ENCODE results near the gene TMEM107.

TMEM107 gene

GRCh38 chr17:8222630-8223355, 46.6 kb upstream of the TMEM107 start (continued):
- peak; percentile 93 for TF ChIP-seq SP3 (tag by site-specific recombination; IDR thresholded peaks at IDR 0.05)
- no peak for TF ChIP-seq ZNF175 (tag by site-specific recombination; IDR thresholded peaks at IDR 0.05)
- TF ChIP-seq ZNF112 (tag by site-specific recombination; IDR thresholded peaks at IDR 0.05), result no peak
- TF ChIP-seq EGR2 (tag by site-specific recombination; IDR thresholded peaks at IDR 0.05; ENCODE audit: low read depth), result peak; percentile 81
- no peak for TF ChIP-seq ZNF521 (tag by site-specific recombination; IDR thresholded peaks at IDR 0.05)
- peak; percentile 83; the same call in 1 of the 2 replicates for TF ChIP-seq ZBTB6 (tag by site-specific recombination; IDR thresholded peaks at IDR 0.05)
- no peak for TF ChIP-seq ZNF362 (tag by site-specific recombination; IDR thresholded peaks at IDR 0.05)
- no peak for TF ChIP-seq ZNF837 (tag by site-specific recombination; IDR thresholded peaks at IDR 0.05)
- TF ChIP-seq ZNF16 (tag by site-specific recombination; IDR thresholded peaks at IDR 0.05; ENCODE audit: low read depth), result no peak
- TF ChIP-seq ZNF394 (tag by site-specific recombination; IDR thresholded peaks at IDR 0.05; ENCODE audit: borderline replicate concordance), result peak; percentile 64
- TF ChIP-seq ZNF24 (tag by site-specific recombination; IDR thresholded peaks at IDR 0.05), result peak; percentile 89
- no peak for TF ChIP-seq ZNF140 (tag by site-specific recombination; IDR thresholded peaks at IDR 0.05)
- TF ChIP-seq MEIS1 (CRISPR knock-in tag; IDR thresholded peaks at IDR 0.05; ENCODE audit: borderline replicate concordance), result peak; percentile 90
- TF ChIP-seq ELK4 (IDR thresholded peaks at IDR 0.05; ENCODE audit: borderline replicate concordance, low read depth, low read length), result no peak
- TF ChIP-seq ZNF549 (tag by site-specific recombination; IDR thresholded peaks at IDR 0.05), result no peak
- no peak for TF ChIP-seq ZNF558 (tag by site-specific recombination; IDR thresholded peaks at IDR 0.05)
- no peak for TF ChIP-seq ZNF571 (tag by site-specific recombination; IDR thresholded peaks at IDR 0.05)
- TF ChIP-seq ZSCAN4 (tag by site-specific recombination; IDR thresholded peaks at IDR 0.05), result peak; percentile 44; the same call in 1 of the 2 replicates
- peak; percentile 44; the same call in 1 of the 2 replicates for TF ChIP-seq ZNF677 (tag by site-specific recombination; IDR thresholded peaks at IDR 0.05)
- TF ChIP-seq ZNF701 (tag by site-specific recombination; IDR thresholded peaks at IDR 0.05), result no peak
- no peak for TF ChIP-seq ZNF488 (tag by site-specific recombination; IDR thresholded peaks at IDR 0.05)
- no peak; the same call in 1 of the 2 replicates for TF ChIP-seq PBX3 (CRISPR knock-in tag; IDR thresholded peaks at IDR 0.05)
- no peak for TF ChIP-seq ZNF530 (tag by site-specific recombination; IDR thresholded peaks at IDR 0.05; ENCODE audit: low read depth)
- TF ChIP-seq ZNF274 (IDR thresholded peaks at IDR 0.05; ENCODE audit: low read length), result no peak
- TF ChIP-seq ZNF274 (tag by site-specific recombination; IDR thresholded peaks at IDR 0.05; ENCODE audit: borderline replicate concordance), result no peak
- no peak for TF ChIP-seq ZNF658 (tag by site-specific recombination; IDR thresholded peaks at IDR 0.05)
- peak; percentile 79; the same call in 1 of the 2 replicates for TF ChIP-seq ZSCAN23 (tag by site-specific recombination; IDR thresholded peaks at IDR 0.05)
- TF ChIP-seq ZNF214 (tag by site-specific recombination; IDR thresholded peaks at IDR 0.05; ENCODE audit: borderline replicate concordance), result no peak; the same call in 1 of the 2 replicates
- TF ChIP-seq REST (tag by site-specific recombination; IDR thresholded peaks at IDR 0.05), result peak; percentile 41
- no peak for TF ChIP-seq ZBTB8A (tag by site-specific recombination; IDR thresholded peaks at IDR 0.05)
